Activated T-cell treated with anti-CD3 and anti-CD28 coated beads for 1 hour (primary cell): ENCODE measurements around the gene EBF3.

Experiments used
- DNase-seq: peaks from one replicate; pipeline ENCODE4 v3.0.0-alpha.2; 2020; ENCODE audit warnings: low read depth

The EBF3 gene

DNA sequence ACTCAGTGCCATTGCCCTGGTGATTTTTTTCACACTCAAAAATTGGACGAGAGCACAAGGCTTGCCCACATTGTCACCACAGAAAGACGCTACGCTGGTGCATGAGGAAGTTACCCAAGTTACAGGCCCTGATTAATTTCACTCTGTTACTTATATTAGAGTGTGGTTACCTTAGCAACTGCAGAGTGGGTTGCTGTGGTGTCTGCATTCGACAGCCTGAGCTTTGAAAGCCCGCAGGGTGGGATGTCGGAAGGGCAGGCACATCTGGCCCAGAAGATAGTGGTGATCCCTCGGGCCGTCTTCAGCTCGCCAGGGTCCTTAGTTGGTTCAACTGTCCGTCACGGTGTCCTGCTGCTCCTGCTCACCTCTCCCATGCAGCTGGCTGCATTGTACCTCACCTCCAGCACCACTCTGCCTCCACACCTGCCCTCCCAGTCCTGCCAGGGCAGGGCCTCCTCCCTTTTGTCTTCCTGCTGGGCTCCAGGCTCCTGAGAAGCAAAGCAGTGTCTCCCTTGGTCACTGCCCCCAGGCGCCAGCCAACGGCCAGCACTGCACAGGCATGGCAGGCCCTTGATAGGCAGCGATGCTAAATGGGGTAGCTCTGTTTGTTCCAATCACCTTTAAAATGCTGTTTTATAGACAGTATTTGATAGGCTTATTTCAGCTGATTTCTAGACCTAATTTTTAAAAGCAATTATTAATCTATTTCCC lies 167.2 kb downstream of the EBF3 start:
- no peak for DNase-seq

GRCh38 chr10:129793996-129794395 lies 170.1 kb downstream of the EBF3 start:
- no peak for DNase-seq

DNA sequence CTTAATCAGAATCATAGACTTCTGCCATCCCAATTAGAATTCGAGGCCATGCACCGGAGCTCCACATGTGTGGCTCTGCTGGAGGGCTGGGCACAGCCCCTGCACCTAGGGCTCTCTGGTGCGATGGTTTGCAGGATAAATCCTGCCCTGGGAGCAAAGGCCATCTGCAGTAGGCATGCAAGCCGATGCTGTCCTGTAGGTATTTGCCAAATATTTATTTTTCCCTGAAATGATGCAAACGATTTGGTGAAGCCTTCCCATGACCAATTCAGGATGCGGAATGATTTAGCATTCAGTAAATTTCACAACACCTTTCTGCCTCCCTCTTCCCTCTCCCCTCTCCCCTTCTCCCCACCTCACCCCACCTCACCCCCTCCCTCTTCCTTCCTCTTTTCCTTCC lies 170.6 kb downstream of the EBF3 start:
- DNase-seq: no peak

DNA sequence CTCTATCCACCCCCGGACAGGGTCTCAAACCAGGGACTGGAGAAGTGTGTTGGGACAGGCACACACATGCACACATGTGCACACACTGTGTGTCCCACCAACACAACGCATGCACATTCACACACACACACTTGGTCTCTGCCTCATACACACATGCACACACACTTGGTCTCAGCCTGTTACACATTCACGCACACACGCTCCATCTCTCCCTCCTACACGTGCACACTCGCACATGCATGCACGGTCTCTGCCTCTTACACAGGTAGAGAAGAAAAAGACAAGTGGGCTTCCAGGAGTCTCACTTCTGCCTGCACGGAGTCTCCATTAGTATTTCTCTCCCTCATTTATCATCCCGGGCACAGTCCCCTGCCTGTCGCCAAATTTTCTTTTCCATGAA lies 171.2 kb downstream of the EBF3 start:
- DNase-seq: no peak

- DNase-seq: no peak
Measured at GRCh38 chr10:129792141-129792540, 171.9 kb downstream of the EBF3 start.

GRCh38 chr10:129790715-129791446 lies 173.2 kb downstream of the EBF3 start:
- no peak for DNase-seq

DNA sequence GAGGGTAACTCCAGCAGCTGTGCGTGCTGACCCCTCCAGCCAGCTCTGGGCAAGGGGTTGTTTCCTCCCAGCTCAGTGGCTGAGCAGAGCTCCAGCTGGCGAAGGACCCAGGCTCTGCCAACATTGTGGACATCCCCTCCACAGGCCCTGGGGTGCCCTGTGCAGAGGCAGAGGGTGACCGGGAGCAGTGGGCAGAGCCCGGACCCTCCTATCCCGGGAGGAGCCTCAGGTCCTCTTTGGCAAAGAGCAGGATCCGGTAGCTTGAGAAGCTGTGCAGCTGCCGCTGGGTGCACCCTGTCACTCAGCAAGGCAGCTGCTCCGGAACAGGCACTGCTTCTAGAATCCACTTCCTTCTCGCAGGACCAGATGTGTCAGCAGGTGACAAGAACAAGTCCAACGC lies 175.9 kb downstream of the EBF3 start:
- DNase-seq: no peak

GRCh38 chr10:129787557-129787956 lies 176.5 kb downstream of the EBF3 start:
- DNase-seq: no peak

GRCh38 chr10:129786216-129786615 lies 177.9 kb downstream of the EBF3 start:
- no peak for DNase-seq

- no peak for DNase-seq
Measured at GRCh38 chr10:129785536-129785981, 178.5 kb downstream of the EBF3 start.
